ENCODE measurements around the gene FANCG. TPM values are rescaled to one million over a fixed set of nuclear protein-coding genes. Genes with fewer than 3 reads are reported as not detected.

FANCG gene
- total RNA-seq, 1 donor from 2014 or later = 45.4 TPM

DNA sequence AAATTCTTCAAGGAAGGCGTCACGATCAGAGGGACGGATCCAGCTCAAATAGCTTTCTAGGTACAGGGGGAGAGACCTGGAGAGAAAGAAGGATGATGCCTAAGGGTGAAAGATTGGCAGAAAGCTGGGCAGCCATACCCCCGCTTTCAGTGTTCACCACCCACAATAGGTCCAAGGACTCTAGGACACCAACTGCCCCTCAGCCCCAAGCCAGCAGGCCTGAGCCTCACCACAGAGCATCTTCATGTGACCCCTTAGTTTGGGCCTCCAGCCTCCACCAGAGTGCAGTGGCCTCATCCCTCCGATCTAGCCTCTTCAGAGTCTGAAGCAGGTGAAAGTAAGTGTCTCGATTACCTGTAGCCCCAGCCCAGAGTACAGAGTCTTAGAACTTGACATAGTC is 5.6 kb downstream of the FANCG start:
- H3K9me3 ChIP-seq = no peaks in the 10 kb centered on the region
- TF ChIP-seq, protein P1, sequence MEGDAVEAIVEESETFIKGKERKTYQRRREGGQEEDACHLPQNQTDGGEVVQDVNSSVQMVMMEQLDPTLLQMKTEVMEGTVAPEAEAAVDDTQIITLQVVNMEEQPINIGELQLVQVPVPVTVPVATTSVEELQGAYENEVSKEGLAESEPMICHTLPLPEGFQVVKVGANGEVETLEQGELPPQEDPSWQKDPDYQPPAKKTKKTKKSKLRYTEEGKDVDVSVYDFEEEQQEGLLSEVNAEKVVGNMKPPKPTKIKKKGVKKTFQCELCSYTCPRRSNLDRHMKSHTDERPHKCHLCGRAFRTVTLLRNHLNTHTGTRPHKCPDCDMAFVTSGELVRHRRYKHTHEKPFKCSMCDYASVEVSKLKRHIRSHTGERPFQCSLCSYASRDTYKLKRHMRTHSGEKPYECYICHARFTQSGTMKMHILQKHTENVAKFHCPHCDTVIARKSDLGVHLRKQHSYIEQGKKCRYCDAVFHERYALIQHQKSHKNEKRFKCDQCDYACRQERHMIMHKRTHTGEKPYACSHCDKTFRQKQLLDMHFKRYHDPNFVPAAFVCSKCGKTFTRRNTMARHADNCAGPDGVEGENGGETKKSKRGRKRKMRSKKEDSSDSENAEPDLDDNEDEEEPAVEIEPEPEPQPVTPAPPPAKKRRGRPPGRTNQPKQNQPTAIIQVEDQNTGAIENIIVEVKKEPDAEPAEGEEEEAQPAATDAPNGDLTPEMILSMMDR (IDR thresholded peaks at IDR 0.05) = no peak
- peaks cover 18 to 29% of the 10 kb centered on the region in 2 donors for H3K4me1 ChIP-seq
- H3K27ac ChIP-seq = no peak overlapping the region
- H3K4me3 ChIP-seq = no peak overlapping the region
- intact Hi-C loops (cut with DNase I) = loop anchor here (10.0 kb wide), 1 partner anchor 419 kb away; the partner anchor contains the start of gene IL11RA
- DNase-seq (ENCODE audit: low spot score in 2 of 2) = no peak
- H3K27me3 ChIP-seq = no peaks in the 10 kb centered on the region
- H3K36me3 ChIP-seq = no peaks in the 10 kb centered on the region

DNA sequence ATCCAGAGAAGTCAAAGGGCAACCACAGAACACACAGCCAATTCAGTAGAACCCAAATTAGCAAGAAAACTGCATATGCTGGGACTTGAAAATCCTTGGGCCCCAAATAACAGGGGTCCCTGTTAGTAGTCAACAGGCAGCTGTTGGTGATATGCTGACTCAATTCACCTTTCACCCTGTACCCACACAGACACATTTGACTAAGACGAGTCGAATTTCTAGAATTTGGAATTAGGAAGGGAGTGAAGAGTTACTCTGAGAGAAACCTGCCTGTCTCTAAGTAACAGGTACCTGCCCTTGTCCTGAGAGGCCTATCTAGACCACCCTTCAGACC is 6.5 kb downstream of the FANCG start:
- no peak for DNase-seq (ENCODE audit: low spot score in 2 of 2)
- TF ChIP-seq, protein P1 (IDR thresholded peaks at IDR 0.05) = no peak
- no peaks in the 10 kb centered on the region for H3K27me3 ChIP-seq
- peaks cover 17 to 31% of the 10 kb centered on the region in 2 donors for H3K4me1 ChIP-seq
- no peaks in the 10 kb centered on the region for H3K9me3 ChIP-seq
- H3K27ac ChIP-seq = peak overlapping the region; percentile 100
- H3K4me3 ChIP-seq = peak overlapping the region; percentile 8 to 79
- intact Hi-C loops (cut with DNase I) = loop anchor here (2.0 to 10.0 kb wide), 2 partner anchors 90 to 418 kb away; partner anchors contain the start of genes IL11RA and UNC13B
- peaks cover 0 to 2% of the 10 kb centered on the region in 2 donors for H3K36me3 ChIP-seq

DNA sequence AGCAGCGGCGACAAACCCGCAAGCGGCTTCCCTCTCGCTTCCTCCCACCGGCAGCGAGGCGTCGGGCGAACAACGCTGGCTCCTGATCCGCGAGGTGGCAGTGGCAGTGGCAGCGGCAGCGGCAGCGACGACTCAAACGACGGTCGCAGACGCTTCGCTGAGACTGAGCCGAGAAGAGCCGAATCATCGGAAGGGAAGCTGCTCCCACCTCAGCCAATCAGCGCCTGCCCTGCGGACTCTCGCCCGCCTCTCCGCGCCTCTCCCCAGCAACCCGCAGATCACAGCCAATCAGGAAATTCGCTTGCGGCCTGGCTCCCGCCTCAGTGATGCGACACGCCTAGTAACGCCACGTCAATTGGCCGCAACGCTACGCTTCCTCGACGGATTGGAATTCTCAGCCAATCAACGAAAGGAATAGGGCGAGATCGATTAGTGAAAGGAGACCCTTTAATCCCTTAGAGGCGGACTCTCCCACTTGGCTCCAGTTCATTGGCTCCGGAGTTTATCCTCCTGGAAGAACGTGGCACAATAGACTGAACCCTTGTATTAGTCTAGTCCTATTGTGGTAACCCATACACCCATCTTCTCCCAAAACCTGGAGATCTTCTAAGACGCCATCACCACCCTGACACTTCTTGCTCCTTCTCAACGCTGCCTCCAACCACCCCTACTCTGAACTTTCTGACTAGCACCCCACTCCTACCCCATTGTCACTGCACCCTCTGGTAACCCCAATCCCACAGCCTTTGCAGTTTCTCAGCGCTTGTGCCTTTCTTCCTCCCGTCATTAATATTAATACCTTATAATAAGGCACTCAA is 7.1 kb downstream of the FANCG start, which contains the start of gene VCP:
Gene VCP, minus strand, starts transcription at position 165 of the 818 bp plus-strand sequence. CDS start 272 bp downstream, outside the sequence.
- peak; percentile 92 to 99 for DNase-seq (ENCODE audit: low spot score in 2 of 2)
- Histone ChIP-seq H3K27me3 (no peaks in the 10 kb centered on the region), H3K4me3 (peak within 1 kb of the TSS; percentile 79 to 91), H3K9me3 (no peaks in the 10 kb centered on the region), H3K4me1 (peaks cover 17 to 35% of the 10 kb centered on the region in 2 donors), H3K27ac (peak within 1 kb of the TSS; percentile 100), H3K36me3 (peaks cover 6 to 8% of the 10 kb centered on the region in 2 donors)
- intact Hi-C loops (cut with DNase I) = loop anchor here (1.0 to 10.0 kb wide), 6 partner anchors 8 to 418 kb away; partner anchors contain the start of genes DNAJB5, IL11RA, PIGO and UNC13B
- TF ChIP-seq, protein P1 (IDR thresholded peaks at IDR 0.05) = no peak

DNA sequence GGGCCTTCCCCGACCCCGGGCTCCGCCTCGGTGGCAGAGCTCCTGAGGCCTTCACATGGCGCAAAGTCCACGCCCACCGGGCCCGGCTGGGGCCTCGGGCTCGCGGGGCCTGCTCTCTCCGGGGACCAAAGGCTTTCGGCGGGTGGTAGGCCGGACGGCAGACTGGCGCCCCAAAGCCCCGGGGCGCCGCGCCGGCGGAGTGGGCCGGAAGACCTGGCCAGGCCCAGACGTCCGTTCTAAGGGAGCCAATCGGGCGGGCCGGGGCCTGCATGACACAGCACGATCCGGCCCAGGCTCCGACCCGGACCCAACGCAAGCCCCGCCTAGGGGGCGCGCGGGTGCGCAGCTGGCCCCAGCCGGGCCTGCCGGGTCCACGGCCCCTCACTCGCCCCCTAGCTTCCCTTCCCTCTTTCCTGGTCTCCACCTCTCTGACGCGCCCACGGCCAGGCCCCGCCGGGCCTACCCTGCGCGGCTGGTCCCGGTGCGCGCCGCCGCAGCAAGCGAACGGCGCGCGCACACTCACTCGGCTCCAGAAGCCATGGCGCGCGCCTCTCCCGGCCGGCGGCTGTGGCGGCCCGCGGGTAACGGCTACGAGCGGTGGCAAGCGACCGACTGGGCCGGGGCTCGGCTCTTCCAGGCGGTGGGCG is 7.8 kb downstream of the FANCG start:
- Histone ChIP-seq H3K27ac (peak overlapping the region; percentile 100), H3K9me3 (no peaks in the 10 kb centered on the region), H3K4me3 (peak overlapping the region; percentile 79 to 91), H3K4me1 (peaks cover 17 to 36% of the 10 kb centered on the region in 2 donors), H3K36me3 (peaks cover 13 to 16% of the 10 kb centered on the region in 2 donors), H3K27me3 (no peaks in the 10 kb centered on the region)
- DNase-seq (ENCODE audit: low spot score in 2 of 2) = peak; percentile 51 to 93
- intact Hi-C loops (cut with DNase I) = loop anchor here (1.0 to 10.0 kb wide), 6 partner anchors 8 to 417 kb away; partner anchors contain the start of genes DNAJB5, IL11RA, PIGO and UNC13B
- TF ChIP-seq, protein P1 (IDR thresholded peaks at IDR 0.05) = peak; percentile 25 to 52 (median 37)

All from ascending aorta (tissue), 2 donors.